Stimulated activated CD8-positive, alpha-beta memory T cell treated with anti-CD3 and anti-CD28 coated beads, Interleukin-4, amount 100 ng/mL, for 4 hours (primary cell): Measurements from ENCODE around the gene EPHB4.
"Not testable (repeated sequence)": the region's sequence is repeated elsewhere in the genome, so short reads cannot be mapped to it uniquely, and the experiment has no call there.

Source experiments
- DNase-seq, 2 donors: peaks; one replicate each; pipeline ENCODE4 v3.0.0-alpha.2; 2020; ENCODE audit warnings: low read depth in 2 of 2, low spot score in 1 of 2

Gene EPHB4

GRCh38 chr7:100827330-100828226 is at the start of gene EPHB4:
Gene EPHB4, minus strand, starts transcription at chr7:100827523. Its CDS starts 493 bp downstream, at chr7:100827030.
- no peak for DNase-seq

DNA sequence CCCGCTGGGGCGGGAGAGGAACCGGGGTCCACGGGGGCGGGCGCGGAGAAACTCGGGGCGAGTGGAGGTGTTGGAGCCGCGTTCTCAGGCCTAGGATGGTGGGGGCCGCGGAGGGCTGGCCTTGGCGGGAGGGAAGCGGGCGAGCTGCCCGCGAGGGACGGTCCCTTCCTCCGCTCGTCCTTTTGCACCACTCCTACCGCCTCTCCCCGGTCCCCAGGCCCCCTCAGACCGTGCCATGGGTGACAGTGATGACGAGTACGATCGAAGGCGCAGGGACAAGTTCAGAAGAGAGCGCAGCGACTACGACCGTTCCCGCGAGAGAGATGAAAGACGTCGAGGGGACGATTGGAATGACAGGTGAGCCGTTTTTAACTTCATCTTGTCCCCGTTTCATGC is 48.0 kb upstream of the EPHB4 start:
- no peak for DNase-seq

- DNase-seq = peak; percentile 96 to 97
Observed at GRCh38 chr7:100874577-100875355, 47.4 kb upstream of the EPHB4 start, which contains the start of gene SRRT. Gene SRRT, plus strand, starts transcription at chr7:100875103. Its CDS starts 488 bp downstream, at chr7:100875591.

GRCh38 chr7:100874300-100874576 is 46.9 kb upstream of the EPHB4 start:
- DNase-seq = no peak

DNA sequence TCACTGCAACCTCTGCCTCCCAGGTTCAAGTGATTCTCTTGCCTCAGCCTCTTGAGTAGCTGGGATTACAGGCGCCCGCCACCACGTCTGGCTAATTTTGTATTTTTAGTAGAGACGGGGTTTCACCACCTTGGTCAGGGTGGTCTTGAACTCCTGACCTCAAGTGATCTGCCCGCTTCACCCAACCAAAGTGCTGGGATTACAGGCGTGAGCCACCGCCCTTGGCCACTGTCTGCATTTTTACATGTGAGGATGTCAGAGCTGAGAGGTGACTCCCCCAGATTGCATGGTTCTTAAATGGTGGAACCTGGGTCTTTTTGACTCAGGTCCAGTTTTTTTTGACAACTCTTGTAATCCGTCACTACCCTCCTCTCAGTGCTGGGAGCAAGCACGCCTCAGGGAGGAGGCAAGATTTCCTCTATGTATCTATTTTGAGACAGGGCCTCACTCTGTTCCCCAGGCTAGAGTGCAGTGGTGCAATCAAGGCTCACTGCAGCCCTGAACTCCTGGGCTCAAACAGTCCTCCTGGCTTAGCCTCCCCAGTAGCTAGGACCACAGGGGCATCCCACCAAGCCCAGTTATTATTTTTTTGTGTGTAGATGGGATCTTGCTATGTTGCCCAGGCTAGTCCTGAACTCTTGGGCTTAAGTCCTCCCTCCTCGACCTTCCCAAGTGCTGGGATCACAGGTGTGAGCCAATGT is 46.4 kb upstream of the EPHB4 start:
- no peak for DNase-seq

DNA sequence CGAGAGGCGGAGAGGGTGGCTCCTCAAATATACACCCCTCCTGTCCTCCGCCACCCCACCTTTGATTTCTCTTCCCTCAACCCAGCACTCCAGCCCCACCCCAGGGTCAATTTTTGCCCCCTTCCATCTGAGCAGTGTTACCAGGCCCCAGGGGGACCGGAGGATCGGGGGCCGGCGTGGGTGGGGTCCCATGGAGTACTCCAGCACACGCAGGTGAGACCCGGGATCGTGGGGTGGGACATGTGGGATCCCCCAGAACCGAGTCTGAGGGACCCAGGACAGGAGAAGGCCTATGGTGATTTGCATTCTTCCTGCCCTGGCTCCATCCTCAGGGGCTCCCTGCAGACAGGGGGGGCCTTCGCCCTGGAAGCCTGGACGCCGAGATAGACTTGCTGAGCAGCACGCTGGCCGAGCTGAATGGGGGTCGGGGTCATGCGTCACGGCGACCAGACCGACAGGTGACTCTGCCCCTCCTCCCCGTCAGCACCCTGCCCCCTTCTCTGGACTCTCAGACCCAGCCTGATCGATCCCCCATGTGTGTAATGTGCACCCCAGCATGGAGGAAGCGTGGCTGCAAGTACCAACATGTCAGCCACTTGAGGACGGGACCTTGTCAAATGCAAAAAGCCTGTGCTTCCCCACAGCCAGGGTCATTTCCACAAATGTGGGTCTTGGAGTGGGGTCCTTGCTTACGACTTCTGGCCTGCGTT is 40.6 kb upstream of the EPHB4 start:
- DNase-seq = no peak

DNA sequence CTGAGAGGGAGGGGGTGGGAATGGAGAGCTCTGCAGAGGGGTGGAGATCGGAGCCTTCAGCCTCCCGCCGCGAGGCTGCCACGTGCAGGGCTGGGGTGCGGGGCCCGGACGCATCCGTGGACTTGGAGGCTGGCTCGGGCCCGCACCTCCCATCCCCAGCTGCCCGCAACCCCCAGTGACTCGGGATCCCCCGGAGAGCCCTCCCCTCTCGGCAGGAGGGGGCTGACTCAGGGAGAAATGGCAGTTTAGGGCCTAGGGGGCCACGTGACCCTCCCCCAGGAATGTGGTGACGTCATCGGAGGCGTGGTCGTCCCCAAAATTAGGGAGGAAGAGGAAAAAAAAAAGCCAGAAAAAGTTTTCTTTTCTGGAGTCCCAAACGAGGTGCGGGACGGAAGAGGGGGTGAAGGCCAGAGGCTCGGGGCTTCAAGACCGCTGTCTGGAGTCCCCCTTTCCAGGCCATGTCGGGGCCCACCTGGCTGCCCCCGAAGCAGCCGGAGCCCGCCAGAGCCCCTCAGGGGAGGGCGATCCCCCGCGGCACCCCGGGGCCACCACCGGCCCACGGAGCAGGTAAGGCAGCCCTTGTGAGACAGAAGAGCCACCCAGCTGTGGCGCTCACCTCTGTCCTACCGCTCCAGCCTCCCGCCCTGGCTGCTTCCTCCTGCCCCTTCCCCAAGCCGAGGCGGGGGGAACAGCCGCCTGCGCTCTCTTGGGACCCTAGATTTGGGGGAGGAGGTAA is 39.9 kb upstream of the EPHB4 start, which contains the start of gene TRIP6:
Gene TRIP6 (plus strand): TSS at position 348 of the 736 bp plus-strand sequence. CDS start 111 bp downstream, at position 459.
- DNase-seq = peak; percentile 45 to 48

DNA sequence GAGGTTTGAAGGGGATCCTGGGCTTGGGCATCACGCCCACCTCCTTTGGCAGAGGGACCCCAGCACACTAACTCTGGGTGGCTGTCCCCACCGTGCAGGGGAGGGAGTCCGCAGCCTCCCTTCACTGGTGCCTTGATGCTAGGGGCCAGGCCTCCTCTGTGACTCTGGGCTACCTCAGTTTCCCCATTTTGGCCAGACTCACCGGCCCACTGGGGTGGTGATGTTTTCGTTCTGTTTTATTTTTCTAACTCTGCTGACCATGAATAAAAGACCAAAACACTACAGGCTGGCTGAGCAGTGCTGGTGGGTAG is 39.4 kb upstream of the EPHB4 start:
- no peak for DNase-seq

DNA sequence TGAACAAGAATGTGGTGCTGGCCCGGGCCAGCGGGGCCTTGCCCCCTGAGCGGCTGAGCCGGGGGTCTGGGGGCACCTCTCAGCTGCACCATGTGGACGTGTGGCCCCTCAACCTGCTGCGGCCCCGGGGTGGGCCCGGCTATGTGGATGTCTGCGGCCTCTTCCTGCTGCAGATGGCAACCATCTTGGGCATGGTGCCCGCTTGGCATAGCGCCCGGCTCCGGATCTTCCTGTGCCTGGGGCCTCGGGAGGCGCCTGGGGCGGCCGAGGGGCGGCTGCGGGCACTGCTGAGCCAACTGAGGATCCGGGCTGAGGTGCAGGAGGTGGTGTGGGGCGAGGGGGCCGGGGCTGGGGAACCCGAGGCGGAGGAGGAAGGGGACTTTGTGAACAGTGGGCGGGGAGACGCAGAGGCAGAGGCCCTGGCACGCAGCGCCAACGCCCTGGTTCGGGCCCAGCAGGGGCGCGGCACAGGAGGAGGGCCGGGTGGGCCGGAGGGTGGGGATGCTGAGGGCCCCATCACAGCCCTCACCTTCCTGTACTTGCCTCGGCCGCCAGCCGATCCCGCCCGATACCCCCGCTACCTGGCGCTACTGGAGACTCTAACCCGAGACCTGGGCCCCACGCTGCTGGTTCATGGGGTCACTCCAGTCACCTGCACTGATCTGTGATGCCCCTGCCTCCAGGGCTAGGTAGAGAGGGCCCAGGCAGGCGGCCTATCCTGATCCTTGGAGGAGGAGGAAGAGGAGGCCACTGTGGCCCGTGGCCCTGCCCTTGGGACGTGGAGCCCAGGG is 38.8 kb upstream of the EPHB4 start:
- DNase-seq = no peak

DNA sequence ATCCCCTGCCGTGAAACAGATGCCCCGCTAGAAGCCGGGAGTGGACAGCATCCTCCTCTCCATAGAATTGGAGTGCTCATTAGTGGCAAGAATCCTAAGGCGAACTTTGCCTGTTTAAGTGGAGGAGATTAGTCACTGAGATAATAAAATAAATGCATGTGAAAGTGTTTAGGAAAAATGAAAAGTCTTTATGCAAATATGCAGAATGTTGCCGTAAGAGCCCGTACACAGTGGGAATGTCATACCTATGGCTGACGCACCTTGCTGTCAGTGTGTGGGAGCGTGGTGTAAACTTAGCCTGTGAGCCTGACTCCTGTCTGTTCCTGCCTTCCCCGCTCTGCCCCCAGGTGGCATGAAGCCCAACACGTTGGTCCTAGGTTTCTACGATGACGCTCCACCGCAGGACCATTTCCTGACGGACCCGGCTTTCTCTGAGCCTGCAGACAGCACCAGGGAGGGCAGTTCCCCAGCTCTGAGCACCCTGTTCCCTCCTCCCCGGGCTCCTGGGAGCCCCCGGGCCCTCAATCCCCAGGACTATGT is 38.1 kb upstream of the EPHB4 start:
- no peak for DNase-seq

DNA sequence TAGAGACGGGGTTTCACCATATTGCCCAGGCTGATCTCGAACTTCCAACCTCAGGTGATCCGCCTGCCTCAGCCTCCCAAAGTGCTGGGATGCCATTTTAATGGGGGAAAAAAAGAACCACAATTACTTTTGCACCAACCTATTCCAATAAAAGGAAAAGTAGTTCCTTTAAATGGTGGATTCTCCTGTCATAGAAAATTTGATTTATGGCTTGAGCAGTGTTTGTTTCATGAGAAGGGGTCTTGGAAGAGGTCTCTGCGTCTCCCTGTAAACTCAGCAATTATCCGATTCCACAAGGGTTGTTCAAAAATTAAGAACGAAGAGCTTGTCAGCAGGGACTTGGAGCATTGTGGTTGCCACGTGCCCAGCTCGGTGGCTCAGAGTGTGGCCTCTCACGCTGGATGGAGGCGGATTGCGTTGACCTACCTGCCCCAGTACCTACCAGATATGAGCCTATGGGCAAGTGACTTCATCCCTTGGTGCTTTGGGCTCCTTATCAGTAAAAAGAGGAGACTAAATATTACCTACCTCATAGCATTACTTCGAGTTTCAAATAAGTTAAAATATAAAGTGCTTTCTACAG is 37.0 kb upstream of the EPHB4 start:
- no peak for DNase-seq

DNA sequence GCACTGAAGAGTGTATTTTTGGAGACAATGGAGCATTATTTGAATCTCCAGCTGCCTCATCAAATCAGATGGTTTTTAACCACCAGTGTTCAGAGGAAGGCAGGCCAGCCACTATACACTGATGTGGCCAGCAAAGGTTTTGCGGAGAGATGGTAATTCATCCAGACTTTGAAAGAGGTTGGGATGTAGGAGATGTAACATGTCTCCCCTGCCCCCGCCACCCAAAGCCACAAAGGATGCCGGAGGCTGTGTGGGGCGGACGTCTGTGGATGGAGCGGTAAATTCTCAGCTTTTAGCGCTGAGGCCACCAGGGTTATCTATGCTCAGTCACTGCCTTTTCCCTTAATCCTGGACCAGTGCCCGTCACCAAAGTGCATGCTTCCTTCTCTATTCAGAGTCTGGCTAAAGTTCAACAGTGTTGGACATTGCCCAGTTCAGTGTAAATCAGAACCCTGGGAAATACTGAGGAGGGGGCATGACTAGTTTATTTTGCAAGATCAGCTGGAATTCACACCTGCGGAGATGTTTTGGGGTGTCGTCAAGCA is 36.2 kb upstream of the EPHB4 start:
- no peak for DNase-seq

GRCh38 chr7:100861616-100861985 is 34.3 kb upstream of the EPHB4 start:
- DNase-seq = no peak

DNA sequence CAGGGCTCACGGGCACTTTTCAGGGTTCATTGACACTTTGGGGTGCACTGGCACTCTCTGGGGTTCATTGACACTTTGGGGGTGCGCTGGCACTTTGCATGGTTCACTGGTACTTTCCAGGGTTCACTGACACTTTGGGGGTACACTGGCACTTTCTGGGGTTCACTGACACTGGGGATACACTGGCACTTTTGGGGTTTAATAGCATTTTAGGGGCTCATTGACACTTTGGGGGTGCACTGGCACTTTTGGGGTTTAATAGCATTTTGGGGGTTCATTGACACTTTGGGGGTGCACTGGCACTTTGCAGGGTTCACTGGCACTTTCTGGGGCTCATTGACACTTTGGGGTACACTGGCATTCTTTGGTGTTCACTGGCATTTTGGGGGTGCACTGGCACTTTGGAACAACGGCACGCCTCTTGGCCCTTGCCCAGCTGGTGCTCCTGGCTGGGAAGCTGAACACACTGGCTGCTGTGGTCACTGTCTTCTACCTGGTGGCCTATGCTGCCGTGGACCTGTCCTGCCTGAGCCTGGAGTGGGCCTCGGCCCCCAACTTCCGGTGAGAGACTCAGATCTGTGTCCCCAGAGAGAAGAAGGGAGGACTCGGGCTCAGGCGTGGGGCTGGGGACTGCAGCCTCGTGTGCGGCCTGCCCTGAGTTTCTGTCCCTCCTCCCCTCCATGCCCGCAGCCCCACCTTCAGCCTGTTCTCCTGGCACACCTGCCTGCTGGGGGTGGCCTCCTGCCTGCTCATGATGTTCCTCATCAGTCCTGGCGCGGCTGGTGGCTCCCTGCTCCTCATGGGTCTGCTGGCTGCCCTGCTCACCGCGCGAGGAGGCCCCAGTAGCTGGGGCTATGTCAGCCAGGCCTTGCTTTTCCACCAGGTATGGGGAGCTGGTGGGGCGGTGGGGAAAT is 33.6 kb upstream of the EPHB4 start:
- DNase-seq = no peak

DNA sequence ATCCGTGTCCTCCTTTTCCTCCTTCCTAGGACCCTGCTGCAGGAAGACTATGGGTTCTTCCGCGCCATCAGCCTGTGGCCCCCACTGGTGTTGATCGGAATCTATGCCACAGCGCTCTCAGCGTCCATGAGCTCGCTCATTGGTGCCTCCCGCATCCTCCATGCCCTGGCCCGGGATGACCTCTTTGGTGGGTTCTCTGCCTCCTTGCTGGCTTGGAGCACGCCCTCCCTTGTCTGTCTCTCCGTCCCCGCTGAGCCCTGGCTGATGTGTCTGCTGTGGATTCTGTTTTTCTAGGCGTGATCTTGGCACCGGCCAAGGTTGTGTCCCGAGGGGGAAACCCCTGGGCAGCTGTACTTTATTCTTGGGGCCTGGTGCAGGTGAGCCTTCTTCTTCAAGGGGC is 32.5 kb upstream of the EPHB4 start:
- DNase-seq = no peak

DNA sequence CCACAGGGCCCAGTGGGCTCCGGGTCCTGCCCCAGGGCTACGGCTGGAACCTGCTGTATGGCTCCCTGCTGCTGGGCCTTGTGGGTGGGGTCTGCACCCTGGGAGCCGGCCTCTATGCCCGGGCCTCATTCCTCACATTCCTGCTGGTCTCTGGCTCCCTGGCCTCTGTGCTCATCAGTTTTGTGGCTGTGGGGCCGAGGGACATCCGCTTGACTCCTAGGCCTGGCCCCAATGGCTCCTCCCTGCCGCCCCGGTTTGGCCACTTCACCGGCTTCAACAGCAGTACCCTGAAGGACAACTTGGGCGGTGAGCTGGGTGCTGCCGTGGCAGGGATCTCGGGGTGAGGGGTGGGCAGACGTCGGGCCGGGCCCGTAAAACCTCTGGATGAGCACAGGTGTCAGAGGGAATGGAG is 29.6 kb upstream of the EPHB4 start:
- DNase-seq = no peak

GRCh38 chr7:100855515-100855914 is 28.2 kb upstream of the EPHB4 start:
- no peak for DNase-seq

GRCh38 chr7:100854899-100855298 is 27.6 kb upstream of the EPHB4 start:
- DNase-seq = not testable (repeated sequence)
